Measurements from ENCODE around the gene PRSS2.

PRSS2 gene

DNA sequence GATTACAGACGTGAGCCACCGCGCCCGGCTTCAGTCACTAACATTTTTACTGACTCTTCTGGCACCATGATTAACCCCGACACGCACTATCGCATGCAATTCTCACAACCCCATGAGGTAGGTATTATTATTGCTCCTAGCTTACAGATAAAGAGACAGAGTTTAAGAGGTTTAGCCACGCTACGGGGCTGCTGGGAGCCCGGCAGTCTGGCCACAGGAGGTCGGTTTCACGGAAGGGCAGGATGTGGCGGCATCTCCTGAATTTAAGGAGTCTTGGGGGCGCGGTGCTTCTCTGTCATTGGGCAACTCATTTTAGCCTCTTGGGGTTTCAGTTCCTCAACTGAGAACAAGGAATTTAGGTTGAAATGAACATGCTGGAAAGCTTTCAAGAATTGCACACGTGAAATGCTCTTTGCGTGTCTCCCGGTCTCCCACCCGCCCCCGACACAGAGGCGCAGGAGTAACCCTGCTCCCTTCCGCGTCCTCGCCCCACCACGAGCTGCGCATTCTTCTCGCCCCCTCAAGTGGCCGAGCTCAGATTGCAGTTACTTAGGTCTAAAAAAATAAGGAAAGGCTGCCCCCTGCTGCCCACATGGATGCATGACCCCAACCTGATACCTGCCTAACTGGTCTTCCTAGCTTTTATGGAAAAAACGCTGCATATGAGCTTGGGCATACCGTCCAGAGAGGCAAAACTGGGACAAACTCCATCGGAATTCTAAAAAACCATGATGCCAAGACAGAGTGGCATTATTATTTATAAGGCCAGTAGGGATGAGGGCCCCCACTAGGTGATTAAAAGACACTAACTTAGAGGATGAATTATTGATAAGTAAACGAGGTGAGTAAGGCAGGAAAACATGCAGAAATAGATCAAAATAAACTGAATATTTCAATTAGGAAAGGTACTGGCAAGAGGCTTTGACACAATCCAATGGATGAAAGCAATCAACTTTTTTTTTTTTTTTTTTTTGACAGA lies 12.4 kb downstream of the PRSS2 start:
- DNase-seq = peak; percentile 81 to 96 (median 90)
- intact Hi-C loops (cut with DNase I) = loop anchor here (2.0 kb wide), 1 partner anchor 150 kb away; no protein-coding TSS in a partner anchor

DNA sequence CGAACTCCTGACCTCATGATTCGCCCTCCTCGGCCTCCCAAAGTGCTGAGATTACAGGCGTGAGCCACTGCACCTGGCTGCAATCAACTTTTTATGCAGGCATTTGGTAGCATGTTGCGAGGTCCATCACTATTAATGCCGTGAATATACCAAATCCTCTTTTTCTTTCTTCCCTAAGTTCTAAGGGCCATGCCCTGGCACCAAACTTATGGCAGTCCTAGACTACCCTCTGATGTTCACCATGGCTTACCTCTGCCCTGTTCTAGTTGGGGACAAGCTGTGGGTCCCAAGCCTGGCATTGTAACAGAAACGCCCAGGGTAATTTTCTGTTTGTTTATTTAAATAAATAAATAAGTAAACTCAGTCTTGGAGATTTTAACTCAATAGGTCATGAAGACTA lies 13.3 kb downstream of the PRSS2 start:
- intact Hi-C loops (cut with DNase I) = no loop called here
- DNase-seq = no peak

DNA sequence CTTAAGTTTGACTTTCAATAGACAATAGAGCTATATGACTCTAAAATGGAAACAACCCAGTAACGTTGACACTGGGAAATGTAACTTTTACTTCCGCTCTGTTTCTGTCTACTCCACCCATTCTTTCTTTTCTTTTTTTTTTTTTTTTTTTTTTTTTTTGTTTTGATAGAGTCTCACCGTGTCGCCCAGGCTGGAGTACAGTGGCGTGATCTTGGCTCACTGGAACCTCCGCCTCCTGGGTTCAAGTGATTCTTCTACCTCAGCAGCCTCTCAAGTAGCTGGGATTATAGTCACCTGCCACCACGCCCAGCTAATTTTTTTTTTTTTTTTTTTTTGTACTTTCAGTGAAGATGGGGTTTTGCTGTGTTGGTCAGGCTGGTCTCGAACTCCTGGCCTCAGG lies 13.9 kb downstream of the PRSS2 start:
- intact Hi-C loops (cut with DNase I) = no loop called here

DNA sequence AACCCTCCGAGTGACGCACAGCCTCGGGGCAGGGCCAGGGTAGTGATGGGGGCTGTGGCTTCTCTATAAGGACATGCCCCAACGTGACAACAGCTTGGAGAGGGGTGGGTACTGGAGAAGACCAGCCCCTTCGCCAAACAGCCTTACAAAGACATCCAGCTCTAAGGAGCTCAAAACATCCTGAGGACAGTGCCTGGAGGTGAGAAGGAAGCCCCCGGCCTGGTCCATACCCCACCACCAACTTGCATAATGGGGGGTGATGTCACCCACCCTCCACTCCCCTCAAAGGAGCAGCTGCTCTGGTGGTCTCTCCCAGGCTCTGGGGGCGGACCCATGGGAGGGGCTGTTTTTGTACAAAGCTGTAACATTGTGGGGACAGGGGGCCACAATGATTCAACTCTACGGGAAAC lies 15.1 kb downstream of the PRSS2 start:
- no peak for DNase-seq
- intact Hi-C loops (cut with DNase I) = no loop called here

More for the DNA sequence above, 13.9 kb downstream of the PRSS2 start:
- no peak for DNase-seq

DNA sequence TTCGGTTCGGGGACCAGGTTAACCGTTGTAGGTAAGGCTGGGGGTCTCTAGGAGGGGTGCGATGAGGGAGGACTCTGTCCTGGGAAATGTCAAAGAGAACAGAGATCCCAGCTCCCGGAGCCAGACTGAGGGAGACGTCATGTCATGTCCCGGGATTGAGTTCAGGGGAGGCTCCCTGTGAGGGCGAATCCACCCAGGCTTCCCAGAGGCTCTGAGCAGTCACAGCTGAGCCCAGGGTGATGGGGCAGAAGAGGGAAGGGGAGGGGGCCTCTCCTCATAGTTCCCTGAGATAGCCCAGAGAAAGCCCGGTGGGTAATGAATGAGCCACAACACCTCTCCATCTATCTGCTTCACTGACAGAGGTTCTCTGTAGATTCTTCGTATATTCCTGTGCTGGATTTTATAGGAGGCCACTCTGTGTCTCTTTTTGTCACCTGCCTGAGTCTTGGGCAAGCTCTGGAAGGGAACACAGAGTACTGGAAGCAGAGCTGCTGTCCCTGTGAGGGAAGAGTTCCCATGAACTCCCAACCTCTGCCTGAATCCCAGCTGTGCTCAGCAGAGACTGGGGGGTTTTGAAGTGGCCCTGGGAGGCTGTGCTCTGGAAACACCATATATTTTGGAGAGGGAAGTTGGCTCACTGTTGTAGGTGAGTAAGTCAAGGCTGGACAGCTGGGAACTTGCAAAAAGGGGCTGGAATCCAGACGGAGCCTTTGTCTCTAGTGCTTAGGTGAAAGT lies 16.4 kb downstream of the PRSS2 start:
- intact Hi-C loops (cut with DNase I) = no loop called here
- DNase-seq = no peak

DNA sequence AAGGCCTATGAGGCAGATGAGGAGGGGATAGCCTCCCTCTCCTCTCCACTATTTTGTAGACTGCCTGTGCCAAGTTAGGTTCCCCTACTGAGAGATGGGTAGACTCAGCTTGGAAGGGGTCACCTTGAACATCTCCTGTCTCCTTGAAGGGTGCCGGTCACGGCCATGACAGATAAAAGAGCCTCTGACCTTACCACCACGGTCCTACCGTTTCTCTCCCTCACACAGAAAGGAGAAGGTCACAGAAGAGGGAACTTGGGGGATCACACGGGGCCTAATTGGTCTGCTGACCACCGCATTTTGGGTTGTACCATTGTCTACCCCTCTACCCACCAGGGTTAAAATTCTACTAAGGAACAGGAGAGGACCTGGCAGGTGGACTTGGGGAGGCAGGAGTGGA lies 17.0 kb downstream of the PRSS2 start:
- intact Hi-C loops (cut with DNase I) = no loop called here
- no peak for DNase-seq

DNA sequence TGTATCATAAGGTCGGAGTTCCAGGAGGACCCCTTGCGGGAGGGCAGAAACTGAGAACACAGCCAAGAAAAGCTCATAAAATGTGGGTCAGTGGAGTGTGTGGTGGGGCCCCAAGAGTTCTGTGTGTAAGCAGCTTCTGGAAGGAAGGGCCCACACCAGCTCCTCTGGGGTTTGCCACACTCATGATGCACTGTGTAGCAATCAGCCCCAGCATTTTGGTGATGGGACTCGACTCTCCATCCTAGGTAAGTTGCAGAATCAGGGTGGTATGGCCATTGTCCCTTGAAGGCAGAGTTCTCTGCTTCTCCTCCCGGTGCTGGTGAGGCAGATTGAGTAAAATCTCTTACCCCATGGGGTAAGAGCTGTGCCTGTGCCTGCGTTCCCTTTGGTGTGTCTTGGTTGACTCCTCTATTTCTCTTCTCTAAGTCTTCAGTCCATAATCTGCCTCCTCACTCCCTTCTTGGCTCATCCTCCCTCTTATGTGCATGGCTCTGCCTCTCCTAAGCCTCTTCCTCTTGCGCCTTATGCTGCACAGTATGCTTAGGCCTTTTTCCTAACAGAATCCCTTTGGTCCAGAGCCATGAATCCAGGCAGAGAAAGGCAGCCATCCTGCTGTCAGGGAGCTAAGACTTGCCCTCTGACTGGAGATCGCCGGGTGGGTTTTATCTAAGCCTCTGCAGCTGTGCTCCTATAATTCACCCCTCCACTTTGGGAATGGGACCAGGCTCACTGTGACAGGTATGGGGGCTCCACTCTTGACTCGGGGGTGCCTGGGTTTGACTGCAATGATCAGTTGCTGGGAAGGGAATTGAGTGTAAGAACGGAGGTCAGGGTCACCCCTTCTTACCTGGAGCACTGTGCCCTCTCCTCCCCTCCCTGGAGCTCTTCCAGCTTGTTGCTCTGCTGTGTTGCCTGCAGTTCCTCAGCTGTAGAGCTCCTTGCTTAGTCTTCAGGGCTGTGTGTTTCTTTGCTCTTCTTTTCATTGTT lies 17.8 kb downstream of the PRSS2 start:
- intact Hi-C loops (cut with DNase I) = no loop called here

DNA sequence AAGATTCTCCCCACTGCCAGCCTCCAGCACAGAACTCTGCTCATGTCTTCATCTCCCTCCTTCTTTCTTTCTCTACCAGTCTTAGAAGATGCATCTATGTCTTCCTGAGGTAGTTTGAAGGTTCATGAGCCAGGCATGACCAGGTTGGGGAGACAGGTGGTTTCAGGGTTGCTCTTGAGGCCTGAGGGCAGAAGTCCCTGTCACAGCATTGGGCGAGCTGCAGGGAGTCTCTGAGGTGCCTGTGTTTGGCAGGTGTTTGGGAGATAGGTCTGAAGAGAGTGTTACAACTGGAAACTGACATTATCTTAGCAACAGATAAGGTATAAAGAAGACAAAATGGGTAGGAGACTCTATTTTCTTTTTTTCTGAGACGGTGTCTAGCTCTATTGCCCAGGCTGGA lies 18.7 kb downstream of the PRSS2 start:
- intact Hi-C loops (cut with DNase I) = no loop called here
- no peak for DNase-seq

More for the DNA sequence above, 17.8 kb downstream of the PRSS2 start:
- no peak for DNase-seq

DNA sequence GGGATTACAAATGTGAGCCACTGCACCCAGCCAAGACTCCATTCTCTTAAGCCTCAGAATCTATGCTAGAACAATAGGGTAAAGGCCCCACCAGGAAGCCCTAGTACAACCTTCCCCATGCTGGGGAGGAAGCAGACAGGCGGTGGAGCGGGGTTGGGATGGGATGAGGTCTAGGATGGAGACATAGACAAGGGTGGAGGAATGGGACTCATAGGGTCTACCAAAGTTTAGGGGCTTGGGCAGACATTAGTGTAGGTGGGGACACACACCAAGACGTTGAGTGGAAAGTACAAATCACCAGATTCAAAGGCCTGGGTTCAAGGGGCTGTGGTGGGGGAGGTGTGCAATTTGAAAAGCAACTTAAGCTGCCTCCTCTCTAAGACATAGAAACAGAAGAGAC lies 19.3 kb downstream of the PRSS2 start:
- DNase-seq = no peak
- intact Hi-C loops (cut with DNase I) = no loop called here

DNA sequence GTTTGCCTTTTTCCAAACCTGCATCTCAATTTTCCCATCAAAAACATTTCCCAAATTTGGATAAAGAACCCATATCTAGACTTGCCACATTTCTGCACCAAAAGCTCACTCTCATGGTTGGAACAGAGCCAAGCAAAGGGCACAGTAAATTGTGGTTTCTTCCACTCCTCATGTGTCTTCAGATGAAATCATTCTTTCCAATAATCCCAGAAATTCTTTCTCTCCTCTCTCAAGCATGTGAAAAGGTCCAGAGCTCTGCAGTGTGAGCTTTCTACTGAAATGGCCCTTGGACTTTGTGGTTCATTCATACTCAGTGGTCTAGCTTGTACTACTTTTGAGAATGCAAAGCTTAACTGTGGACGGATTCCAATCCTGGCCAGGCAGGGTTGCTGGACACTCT lies 19.8 kb downstream of the PRSS2 start:
- no peak for DNase-seq
- intact Hi-C loops (cut with DNase I) = no loop called here

DNA sequence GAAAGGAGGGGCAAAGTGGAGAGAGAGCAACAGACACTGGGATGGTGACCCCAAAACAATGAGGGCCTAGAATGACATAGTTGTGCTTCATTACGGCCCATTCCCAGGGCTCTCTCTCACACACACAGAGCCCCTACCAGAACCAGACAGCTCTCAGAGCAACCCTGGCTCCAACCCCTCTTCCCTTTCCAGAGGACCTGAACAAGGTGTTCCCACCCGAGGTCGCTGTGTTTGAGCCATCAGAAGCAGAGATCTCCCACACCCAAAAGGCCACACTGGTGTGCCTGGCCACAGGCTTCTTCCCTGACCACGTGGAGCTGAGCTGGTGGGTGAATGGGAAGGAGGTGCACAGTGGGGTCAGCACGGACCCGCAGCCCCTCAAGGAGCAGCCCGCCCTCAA lies 20.7 kb downstream of the PRSS2 start:
- intact Hi-C loops (cut with DNase I) = no loop called here
- DNase-seq = peak in 1 of 42 donors; percentile 18

DNA sequence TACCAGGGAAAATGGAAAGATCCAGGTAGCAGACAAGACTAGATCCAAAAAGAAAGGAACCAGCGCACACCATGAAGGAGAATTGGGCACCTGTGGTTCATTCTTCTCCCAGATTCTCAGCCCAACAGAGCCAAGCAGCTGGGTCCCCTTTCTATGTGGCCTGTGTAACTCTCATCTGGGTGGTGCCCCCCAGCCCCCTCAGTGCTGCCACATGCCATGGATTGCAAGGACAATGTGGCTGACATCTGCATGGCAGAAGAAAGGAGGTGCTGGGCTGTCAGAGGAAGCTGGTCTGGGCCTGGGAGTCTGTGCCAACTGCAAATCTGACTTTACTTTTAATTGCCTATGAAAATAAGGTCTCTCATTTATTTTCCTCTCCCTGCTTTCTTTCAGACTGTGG lies 21.4 kb downstream of the PRSS2 start:
- intact Hi-C loops (cut with DNase I) = no loop called here
- DNase-seq = peak in 1 of 42 donors; percentile 12

DNA sequence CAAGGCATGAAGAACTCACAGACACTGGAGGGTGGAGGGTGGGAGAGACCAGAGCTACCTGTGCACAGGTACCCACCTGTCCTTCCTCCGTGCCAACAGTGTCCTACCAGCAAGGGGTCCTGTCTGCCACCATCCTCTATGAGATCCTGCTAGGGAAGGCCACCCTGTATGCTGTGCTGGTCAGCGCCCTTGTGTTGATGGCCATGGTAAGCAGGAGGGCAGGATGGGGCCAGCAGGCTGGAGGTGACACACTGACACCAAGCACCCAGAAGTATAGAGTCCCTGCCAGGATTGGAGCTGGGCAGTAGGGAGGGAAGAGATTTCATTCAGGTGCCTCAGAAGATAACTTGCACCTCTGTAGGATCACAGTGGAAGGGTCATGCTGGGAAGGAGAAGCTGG lies 21.8 kb downstream of the PRSS2 start:
- intact Hi-C loops (cut with DNase I) = no loop called here

DNA sequence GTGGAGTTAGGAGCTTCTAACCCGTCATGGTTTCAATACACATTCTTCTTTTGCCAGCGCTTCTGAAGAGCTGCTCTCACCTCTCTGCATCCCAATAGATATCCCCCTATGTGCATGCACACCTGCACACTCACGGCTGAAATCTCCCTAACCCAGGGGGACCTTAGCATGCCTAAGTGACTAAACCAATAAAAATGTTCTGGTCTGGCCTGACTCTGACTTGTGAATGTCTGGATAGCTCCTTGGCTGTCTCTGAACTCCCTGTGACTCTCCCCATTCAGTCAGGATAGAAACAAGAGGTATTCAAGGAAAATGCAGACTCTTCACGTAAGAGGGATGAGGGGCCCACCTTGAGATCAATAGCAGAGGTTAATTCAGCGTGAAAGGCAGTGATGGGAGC lies 22.4 kb downstream of the PRSS2 start:
- peak in 1 of 42 donors; percentile 9 for DNase-seq
- intact Hi-C loops (cut with DNase I) = no loop called here

More for the DNA sequence above, 21.8 kb downstream of the PRSS2 start:
- DNase-seq = no peak

DNA sequence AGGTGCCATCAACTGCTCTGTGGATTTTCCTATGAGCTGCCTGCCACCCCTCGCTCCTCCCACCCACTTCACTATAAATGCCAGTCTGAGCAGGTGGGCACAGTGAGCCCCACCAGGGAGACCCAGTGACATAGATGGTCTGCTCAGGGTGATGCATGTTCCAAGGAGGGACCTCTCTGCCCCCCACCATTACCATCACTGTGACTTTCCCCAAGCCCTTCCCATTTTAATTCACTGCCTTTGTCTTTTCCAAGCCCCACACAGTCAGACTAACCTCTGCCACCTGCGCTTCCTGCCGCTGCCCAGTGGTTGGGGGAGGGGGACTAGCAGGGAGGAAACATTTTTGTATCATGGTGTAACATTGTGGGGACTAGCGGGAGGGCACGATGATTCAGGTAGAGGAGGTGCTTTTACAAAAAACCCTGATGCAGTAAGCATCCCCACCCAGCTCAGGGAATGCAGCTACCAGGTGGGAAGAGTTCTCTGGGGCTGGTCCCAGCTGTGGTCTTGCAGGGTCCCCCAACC lies 24.6 kb downstream of the PRSS2 start:
- intact Hi-C loops (cut with DNase I) = no loop called here
- peak in 1 of 42 donors; percentile 20 for DNase-seq

DNA sequence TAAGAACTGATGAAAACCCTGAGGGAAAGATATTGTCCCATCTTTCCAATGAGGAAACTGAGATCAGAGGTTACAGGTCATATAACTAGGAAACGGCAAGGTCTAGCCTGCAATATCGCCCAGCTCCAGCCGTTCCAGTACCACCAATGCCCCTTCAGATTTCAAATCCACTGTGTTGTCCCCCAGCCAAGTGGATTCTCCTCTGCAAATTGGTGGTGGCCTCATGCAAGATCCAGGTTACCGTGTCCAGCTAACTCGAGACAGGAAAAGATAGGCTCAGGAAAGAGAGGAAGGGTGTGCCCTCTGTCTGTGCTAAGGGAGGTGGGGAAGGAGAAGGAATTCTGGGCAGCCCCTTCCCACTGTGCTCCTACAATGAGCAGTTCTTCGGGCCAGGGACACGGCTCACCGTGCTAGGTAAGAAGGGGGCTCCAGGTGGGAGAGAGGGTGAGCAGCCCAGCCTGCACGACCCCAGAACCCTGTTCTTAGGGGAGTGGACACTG lies 25.3 kb downstream of the PRSS2 start:
- intact Hi-C loops (cut with DNase I) = no loop called here

DNA sequence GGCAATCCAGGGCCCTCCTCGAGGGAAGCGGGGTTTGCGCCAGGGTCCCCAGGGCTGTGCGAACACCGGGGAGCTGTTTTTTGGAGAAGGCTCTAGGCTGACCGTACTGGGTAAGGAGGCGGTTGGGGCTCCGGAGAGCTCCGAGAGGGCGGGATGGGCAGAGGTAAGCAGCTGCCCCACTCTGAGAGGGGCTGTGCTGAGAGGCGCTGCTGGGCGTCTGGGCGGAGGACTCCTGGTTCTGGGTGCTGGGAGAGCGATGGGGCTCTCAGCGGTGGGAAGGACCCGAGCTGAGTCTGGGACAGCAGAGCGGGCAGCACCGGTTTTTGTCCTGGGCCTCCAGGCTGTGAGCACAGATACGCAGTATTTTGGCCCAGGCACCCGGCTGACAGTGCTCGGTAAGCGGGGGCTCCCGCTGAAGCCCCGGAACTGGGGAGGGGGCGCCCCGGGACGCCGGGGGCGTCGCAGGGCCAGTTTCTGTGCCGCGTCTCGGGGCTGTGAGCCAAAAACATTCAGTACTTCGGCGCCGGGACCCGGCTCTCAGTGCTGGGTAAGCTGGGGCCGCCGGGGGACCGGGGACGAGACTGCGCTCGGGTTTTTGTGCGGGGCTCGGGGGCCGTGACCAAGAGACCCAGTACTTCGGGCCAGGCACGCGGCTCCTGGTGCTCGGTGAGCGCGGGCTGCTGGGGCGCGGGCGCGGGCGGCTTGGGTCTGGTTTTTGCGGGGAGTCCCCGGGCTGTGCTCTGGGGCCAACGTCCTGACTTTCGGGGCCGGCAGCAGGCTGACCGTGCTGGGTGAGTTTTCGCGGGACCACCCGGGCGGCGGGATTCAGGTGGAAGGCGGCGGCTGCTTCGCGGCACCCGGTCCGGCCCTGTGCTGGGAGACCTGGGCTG lies 26.0 kb downstream of the PRSS2 start:
- intact Hi-C loops (cut with DNase I) = no loop called here

More for the DNA sequence above, 25.3 kb downstream of the PRSS2 start:
- no peak for DNase-seq

More for the DNA sequence above, 26.0 kb downstream of the PRSS2 start:
- peak in 2 of 42 donors; percentile 16 to 36 for DNase-seq
